ELF-1 (cell line): ENCODE results near the gene CLEC1B.
A peak's percentile ranks its signal among the peaks of the same experiment; 100 is the strongest.
"Not testable (repeated sequence)": the region's sequence is repeated elsewhere in the genome, so short reads cannot be mapped to it uniquely, and the experiment has no call there.

Source experiments
- DNase-seq: peaks from one replicate; pipeline ENCODE4 v3.0.0-alpha.2; 2016; ENCODE audit warnings: low read depth, low spot score

The CLEC1B gene

DNA sequence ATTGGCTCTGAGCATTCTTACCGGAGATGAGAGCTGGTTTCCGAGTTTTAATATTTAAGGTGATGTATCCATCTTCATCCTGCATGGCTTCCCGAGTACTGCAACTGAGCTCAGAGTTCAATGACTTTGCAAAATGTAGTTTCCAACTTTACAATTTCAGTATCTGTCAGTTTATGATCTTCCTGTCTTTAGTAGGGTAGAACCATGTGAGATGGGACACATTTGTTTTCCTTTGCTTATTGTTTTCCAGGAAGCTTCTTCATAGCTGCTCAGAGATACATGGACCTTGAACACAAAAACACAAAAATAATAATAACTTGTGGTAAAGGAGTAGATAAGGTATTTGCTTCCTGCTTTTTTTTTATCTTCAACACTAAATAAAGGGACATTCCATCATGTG, at the start of gene CLEC1B:
Gene CLEC1B, minus strand, starts transcription at position 106 of the 400 bp plus-strand sequence. Its CDS starts 21 bp downstream, at position 85.
- no peak for DNase-seq

DNA sequence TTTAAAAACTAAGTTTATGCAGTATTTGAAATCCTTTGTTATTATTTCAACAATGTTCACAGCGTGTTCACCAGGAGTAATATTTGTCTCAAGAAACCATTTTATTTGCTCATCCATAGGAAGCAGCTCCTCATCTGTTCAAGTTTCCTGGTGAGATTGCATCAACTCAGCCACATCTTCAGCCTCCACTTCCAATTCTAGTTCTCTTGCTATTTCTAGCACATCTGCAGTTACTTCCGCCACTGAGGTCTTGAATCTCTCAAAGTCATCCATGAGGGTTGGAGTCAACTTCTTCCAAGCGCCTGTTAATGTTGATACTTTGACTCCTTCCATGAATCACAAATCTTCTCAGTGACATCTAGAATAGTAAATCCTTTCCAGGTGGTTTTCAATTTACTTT, 49.6 kb upstream of the CLEC1B start:
- no peak for DNase-seq

DNA sequence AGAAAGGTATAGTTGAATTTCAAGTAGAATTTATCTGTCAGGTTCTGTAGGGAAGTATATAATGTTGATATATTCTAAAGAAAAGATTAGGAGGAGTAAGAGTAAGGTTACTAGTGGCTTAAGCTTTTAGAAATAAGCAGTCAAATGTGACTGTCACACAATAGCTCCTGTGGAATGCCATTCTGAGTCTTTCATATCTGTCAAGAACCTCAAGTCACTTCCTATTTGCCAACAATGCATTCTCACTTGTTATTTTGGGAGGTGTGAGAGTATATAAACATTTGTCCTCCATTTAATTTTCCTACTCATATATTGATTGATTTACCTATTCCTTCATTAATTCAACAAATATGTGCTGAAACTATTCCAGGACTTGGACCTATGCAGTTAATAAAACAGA, 43.2 kb upstream of the CLEC1B start:
- no peak for DNase-seq

DNA sequence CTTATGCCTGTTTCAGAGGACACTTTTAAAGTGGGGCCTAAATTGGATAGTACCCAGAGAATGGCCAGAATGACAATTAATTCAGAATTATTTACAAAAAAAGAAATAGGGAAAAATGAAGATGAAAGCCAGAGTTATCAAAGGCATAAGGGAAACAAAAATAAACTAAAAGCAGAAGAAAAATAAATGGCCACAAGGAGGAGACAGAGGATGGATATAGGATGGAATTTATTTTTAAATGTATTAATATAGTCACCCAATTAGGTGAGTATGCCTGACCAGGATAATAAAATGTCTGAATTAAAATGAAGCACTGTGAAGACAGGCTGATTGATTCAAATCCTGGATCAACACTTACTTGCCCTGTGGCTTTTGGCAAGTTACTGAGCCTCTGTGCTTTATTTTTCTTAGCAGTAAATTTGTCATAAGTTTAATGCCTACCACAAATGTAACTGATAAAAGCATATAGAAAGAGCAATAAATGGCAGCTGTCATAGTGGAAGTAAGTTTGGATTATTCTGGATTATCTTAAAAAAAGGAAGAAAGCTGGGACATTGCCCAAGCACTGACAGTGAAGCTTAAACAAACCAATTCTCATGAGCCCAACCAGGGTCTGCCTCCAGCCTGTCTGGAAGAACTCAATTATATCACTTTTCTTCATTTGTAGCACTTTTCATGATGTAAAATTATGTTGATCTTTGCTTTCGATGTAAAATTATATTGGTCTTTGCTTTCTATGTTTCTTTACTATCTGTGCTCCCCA, 35.0 kb upstream of the CLEC1B start:
- no peak for DNase-seq

DNA sequence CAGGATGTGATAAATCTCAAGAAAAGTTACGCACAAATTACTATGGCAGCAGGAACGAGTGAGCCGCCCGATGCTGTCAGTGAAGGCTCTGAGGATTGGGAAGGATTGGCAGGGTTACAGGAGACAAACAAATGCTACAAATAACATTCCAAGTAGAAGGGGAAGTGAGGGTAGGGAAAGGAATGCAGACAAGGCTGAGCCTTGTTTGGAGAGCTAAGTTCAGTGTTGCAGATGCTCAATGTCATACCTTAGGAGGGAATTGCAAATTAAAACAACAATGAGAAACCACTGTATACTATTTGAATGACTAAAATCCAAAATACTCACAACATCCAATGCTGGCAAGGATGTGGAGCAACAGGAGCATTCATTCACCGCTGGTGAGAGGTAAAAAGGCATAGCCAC, 32.9 kb upstream of the CLEC1B start:
- DNase-seq = peak; percentile 15

DNA sequence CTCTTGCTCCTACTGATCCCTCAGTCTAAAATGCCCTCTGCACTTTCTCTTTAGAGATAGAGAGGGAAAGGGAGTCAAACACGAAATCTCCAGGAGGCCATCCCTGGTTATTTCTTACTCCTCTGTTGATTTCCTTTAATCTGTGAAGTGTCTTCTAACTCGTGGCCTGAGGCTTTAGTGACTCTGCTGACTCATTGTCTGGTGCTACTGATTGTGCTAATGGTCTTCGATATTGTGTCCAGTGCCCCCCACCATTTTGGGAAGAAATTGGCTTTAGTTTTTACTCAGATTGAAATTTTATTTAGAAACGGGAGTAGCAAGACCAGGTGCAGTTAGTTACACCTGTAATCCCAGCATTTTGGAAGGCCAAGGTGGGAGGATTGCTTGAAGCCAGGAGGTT, 32.4 kb upstream of the CLEC1B start:
- DNase-seq = peak; percentile 12

DNA sequence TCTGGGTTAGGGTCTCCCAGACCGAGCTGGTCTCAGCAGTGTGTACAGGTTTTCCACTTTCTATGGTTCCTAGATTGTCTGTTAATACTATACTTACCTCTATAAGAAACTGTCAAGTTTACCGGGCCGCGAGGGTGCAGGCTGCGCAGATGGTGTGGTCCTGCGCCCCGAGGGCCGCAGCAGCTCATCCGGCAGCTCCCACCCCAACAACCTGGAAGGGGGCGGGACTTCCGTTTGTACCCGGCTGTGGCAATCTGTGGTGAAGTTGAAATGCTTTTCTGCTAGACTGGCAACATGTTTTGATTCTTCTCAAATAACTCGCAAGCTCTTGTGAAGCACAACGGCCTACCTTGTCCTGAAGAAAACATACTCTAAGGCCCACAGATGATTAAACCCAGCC, 31.5 kb upstream of the CLEC1B start, which contains the start of gene CLEC9A:
Gene CLEC9A, plus strand, starts transcription at position 237 of the 400 bp plus-strand sequence. CDS start 22,006 bp downstream, outside the sequence.
- DNase-seq = peak; percentile 6

DNA sequence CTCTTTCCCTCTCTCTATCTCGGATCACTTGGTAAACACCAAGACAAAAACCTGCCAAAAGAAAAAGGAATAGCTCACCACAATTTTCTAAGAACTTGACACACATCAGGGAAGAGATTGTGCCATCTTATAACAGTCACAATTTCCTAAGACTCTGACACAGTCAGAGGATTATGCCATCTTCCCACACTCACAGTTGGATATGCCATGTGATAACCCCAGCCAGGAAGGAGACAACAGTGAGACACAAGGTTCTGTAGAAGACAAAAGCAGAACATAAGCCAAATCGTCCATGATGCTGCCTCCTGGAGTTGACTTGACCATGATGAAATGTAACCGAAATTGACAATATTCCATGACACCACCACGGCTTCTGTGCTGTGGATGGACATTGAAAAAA, 28.8 kb upstream of the CLEC1B start:
- no peak for DNase-seq

DNA sequence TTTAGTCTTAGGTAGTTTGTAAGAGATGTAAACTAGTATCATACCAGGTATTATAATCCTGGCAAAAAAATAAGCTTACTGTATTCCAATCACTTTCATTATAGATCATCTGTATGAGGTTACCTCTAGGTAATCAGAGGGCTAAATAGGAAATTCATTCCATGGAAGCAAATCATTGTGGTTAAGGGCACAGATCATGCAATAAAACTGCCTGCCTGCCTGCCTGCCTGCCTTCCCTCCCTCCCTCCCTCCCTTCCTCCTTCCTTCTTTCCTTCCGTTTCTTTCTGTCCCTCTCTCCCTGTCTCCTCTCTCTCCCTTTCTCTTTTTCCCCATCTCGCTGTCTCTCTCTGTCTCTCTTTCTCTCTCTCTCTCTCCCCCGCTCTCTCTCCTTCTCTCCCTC, 28.4 kb upstream of the CLEC1B start:
- DNase-seq = no peak

DNA sequence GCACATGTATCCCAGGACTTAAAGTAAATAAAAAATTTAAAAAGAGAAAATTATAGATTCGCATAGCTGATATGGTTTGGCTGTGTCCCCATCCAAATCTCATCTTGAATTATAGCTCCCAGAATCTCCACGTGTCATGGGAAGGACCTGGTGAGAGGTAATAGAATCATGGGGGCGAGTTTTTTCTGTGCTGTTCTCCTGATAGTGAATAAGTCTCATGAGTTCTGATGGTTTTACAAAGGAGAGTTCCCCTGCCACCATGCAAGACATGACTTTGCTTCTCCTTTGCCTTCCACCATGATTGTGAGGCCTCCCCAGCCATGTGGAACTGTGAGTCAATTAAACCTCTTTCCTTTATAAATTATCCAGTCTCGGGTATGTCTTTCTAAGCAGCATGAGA, 27.7 kb upstream of the CLEC1B start:
- DNase-seq = not testable (repeated sequence)

DNA sequence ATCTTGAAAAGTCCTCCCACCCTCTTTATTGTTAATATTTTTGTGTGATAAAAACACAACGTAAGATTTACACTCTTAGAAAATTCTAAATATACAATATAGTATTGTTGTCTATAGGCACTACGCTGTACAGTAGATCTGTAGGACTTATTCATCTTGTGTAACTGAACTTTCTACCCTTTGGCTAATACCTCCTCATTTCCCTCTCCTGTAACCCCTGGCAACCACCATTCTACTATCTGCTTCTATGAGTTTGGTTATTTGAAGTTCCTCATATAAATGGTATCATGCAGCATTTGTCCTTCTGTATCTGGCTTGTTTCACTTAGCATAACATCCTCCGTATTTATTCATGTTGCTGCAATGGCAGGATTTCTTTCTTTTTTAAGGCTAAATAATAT, 26.3 kb upstream of the CLEC1B start:
- DNase-seq = no peak

DNA sequence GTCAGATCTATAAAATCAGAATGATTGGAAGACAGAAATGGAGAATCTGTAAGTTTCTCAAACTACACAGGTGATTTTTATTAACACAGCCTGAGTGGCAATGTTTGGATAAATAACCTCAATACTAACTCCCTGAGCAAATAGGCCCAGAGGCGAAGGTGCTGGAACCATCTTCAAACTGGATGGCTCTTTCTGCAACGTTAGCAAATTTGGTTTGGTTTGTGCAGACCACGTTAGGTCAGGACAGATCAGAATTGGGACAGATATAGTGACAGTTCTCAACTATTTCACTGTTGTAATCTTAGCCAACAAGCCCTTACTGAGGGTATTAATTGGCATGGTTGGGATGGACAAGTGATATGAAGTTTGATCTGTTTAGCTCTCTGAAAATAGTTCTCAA, 22.4 kb upstream of the CLEC1B start:
- DNase-seq = no peak

DNA sequence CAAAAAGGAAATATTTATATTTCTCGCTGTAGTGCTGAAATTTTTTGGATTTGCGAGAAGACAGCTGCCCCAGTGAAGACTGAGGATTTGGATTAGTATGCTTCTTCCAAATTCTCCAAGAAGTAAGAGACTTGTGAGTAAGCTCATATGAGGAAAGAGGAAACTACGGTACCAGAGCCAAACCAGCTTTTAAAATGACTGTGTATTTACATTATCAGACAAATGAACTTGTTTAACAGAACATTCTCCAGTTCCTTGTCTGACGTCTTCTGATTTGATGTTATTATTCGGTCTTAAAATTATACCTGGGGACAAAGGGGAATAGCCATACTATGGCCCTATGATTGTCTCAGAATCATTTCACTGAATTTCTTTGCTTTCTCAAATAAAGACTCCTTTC, 19.5 kb upstream of the CLEC1B start:
- DNase-seq = no peak

DNA sequence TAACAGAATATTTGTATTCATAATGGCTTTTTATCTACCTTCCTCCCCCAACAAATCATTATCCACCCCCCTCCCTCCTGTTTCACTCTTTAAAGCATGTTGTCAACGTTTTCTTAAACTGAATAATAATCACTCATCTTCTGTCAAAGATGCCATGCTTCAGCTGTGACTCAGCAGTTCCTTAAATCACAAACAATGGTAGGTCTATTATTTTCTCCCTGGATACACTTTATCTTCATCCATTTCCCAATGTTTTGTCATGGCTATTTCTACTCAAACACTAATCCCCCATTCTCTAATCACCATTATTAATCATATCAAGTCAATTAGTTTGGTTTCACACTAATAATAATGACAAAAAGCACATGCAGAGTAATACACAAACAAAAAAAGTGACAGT, 18.0 kb upstream of the CLEC1B start:
- no peak for DNase-seq

DNA sequence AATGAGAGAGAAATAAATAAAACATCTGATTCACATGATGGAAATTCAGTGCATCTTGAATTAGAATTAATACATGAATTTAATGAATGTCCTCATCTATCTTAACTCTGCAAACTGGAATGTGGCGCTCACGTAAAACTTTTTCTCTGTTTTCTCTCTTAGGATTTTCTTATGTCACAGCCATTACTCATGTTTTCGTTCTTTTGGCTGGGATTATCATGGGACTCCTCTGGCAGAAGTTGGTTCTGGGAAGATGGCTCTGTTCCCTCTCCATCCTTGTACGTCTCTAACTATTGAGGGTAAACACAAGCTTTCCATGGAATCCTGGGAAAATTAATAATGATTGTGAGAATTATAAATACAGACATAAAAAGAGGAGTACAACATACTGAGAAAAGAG, 16.5 kb upstream of the CLEC1B start:
- no peak for DNase-seq

DNA sequence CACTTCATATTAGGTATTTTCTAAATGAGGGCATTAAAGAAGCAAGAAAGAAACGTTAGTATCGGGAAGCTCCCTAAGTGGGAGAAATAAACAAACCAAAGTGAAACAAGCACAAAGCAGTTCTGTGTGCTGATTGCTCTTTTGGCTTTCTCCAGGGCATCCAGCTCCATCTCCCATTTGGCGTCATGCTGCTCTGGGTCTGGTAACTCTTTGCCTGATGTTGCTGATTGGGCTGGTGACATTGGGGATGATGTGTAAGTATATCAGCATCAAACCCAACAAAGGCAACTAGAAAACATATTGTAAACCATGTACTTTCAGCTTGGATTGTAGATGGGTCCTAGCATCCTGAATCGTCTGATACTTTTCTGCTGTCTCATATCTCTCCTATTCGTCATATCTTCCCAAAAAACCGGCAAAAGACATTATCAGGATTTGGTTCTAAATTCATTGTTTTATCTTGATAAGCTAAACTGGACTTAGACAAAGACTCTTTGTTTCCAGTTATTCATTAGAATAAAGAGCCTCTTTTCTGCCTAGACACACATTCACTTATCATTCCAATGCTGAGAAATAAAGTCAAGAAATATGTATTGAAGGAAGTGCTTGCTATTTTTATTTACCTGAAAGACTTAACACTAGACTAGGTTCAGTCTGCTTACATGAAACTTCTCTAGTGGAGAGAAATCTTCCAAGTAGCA, 13.9 kb upstream of the CLEC1B start:
- DNase-seq = no peak

DNA sequence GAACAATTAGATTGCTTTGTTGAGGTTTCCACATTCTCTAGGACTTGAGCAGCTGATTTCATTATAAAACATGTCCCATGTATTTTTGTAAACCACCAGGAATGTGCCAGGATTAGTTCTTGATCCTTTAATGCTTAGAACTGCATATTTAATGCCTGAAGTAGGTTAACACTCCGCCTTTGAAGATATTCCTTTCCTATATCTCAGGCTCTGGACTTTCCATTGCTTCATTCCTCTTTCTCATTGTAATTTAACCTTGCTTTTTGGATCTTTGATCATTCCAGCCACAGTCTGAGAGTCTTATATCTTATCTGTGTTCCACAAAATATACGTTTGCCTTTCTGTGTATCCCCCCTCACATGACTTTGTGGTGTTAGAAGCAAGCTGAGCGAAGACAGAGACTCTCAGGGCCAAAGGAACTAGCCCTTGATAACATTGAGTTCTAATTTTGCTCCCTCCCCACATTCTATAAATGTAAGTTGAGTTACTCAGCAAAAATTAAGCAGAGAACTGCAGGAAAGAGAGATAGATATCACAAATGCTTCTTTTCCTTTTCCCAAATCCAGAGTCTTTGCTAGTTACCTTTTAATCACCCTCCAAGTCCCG, 2.4 kb upstream of the CLEC1B start:
- DNase-seq = peak; percentile 11

DNA sequence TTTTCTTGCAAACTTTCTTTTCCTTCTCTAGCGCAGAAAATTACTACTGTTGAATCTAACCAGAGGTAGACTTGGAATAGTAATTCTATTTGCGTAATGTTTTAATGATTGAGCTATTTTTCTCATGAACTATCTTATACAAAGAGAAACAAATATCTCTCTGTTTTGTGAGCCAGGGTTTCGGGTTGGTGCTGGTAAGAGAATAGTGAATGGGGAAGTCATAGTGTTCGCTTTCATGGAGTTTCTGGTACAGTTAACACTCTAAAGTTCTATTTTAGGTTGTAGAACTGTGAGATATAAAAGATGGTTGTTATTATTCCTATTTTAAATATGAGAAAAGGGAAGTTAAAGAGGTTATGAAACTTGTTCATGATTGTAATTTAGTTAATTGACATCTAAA, 6.6 kb downstream of the CLEC1B start:
- DNase-seq = no peak

DNA sequence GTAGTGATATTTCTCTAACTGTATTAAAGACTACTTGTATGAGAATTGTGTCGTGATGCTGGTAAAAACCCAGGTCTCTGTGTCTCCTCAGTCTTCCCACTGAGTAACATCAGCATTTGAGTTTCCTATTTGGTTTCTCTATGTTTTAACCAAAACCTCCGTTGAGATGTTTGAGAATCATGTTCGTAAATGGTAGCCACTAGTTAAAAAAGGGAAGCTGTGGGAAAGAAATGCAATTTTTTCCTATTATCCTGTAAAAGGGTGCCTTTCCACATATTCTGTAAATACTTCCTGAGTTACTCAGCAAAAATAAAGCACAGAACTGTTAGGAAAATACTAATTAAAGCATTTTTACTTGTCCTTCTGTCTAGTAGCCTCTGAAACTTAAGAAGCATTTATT, 7.0 kb downstream of the CLEC1B start:
- no peak for DNase-seq

DNA sequence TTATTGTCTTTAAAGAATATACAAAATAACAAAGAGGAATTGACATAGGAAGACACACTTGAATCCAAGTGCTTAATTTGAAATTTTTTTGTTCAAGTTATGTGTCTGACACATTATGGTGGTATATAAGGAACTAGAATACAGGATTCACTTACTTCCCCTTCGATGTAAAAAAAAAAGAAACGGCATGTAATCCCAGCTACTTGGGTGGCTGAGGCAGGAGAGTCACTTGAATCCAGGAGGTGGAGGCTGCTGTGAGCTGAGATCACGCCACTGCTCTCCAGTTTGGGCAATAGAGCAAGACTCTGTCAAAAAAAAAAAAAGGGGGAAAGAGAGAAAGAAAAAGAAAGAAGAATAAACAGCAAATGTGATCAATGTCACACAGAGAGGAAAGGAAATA, 18.8 kb downstream of the CLEC1B start:
- DNase-seq = no peak

DNA sequence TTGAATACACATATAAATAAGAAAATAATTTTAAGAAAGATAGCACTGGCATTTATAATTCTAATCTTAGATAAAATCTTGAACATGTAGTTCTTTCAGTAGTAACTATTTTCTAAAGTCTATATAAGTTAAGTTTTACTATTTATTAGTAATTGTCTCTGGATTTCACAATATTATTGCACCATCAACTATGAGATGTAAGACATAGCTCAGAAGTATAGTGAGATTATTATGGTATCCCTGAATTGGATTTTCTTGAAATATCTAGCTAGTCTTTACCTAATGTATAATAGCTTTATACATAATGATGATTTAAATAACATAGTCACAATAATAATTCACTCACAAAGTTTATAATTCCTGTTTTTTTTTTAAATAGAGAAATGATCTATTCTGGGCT, 21.0 kb downstream of the CLEC1B start:
- no peak for DNase-seq

DNA sequence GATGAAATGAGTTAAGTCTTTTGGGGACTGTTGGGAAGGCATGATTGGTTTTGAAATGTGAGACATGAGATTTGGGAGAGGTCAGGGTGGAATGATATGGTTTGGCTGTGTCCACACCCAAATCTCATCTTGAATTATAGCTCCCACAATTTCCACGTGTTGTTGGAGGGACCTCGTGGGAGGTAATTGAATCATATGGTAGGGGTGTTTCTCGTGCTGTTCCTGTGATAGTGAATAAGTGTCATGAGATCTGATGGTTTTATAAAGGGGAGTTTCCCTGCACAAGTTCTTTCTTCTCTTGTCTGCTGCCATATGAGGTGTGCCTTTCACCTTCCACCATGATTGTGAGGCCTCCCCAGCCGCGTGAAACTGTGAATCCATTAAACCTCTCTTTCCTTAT, 22.3 kb downstream of the CLEC1B start:
- not testable (repeated sequence) for DNase-seq

DNA sequence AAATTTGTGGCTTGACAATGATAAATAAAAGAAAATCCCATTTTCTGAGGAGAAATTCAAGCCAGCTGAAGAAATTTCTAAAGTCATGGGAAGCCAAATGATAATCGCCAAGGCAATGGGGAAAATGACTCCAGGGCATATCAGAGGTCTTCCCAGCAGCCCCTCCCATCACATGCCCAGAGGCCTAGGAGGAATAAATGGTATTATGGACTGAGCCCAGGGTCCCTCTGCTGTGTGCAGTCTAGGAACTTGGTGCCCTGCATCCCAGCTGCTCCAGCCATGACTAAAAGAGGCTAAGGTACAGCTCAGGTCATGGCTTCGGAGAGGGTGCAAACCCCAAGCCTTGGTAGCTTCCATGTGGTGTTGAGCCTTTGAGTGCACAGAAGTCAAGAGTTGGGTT, 23.3 kb downstream of the CLEC1B start:
- no peak for DNase-seq
